Memory B cell (primary cell): ENCODE results near the gene SPDEF.

Experiments used
- ATAC-seq: fragments of 150-1000 bp; cut with Tn5 transposase; 2 replicates; pipeline ENCODE4 v1.10.0; 2021; ENCODE audit warnings: low read depth, mild to moderate bottlenecking, moderate library complexity
- DNase-seq, 2 donors: peaks; one replicate each; pipeline ENCODE4 v3.0.0; 2022; ENCODE audit warnings: low spot score in 2 of 2
- H3K27ac Mint-ChIP-seq: one replicate; pipeline ENCODE4 v1.8.0; 2022; ENCODE audit warnings: mild to moderate bottlenecking, moderate library complexity, mixed read lengths
- H3K27me3 Mint-ChIP-seq: one replicate; pipeline ENCODE4 v1.8.0; 2022; ENCODE audit warnings: mixed read lengths
- H3K36me3 Mint-ChIP-seq: one replicate; pipeline ENCODE4 v1.8.0; 2022; ENCODE audit warnings: mild to moderate bottlenecking, mixed read lengths
- H3K4me1 Mint-ChIP-seq: one replicate; pipeline ENCODE4 v1.8.0; 2022; ENCODE audit warnings: mixed read lengths
- H3K4me3 Mint-ChIP-seq: one replicate; pipeline ENCODE4 v1.8.0; 2022; ENCODE audit warnings: mild to moderate bottlenecking, moderate library complexity, mixed read lengths
- H3K9me3 Mint-ChIP-seq: one replicate; pipeline ENCODE4 v1.8.0; 2022; ENCODE audit warnings: mixed read lengths

The SPDEF gene

DNA sequence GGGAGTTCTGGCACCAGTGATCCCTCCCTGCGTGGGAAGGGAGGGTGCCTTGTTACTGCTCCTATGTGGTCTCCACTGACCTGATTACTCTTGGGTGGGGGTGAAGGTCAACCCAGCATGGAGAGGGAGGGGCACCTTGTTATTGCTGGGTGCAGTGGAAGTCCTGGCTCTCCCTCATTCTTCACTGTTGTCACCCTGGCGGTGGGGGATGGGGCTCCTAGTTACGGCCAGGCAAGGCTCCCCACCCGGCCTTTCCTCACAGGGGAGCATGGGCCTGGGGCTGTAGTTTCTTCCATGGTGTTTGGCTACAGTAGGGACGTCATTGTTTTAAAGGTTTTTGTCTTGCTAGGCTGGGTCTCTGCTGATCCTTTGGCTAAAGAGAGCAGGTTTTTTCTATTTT is 49.4 kb downstream of the SPDEF start:
- ATAC-seq, result no peak
- peaks cover 3% of the 10 kb centered on the region for H3K9me3 Mint-ChIP-seq

DNA sequence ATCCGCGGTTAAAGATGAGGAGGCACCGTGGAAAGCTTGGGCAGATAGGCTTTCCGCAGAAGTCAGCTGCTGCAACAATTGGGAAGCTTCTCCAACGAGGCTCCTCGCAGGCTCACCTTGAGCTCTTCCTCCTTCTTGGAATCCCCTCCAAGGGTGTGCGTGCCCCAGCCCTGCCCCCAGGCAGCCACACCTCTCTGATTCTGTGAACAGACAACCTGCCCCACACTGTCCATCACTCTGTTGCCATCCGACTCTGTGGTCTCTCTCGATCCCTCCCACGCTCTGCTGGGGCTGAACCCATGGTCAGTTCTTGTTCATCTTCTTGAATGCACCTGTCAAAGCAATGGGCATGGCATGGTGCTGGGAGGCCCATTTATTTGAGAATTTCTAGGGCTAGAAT is 58.7 kb downstream of the SPDEF start:
- ATAC-seq (no peak), DNase-seq (no peak)
- no peaks in the 10 kb centered on the region for H3K4me1 Mint-ChIP-seq
- H3K27ac Mint-ChIP-seq, result no peak overlapping the region
- H3K27me3 Mint-ChIP-seq, result peaks cover 3% of the 10 kb centered on the region
- peaks cover 3% of the 10 kb centered on the region for H3K36me3 Mint-ChIP-seq
- H3K9me3 Mint-ChIP-seq, result peaks cover 3% of the 10 kb centered on the region
- H3K4me3 Mint-ChIP-seq, result no peak overlapping the region

More for the DNA sequence above, 49.4 kb downstream of the SPDEF start:
- Mint-ChIP-seq H3K4me1 (no peaks in the 10 kb centered on the region), H3K27me3 (peaks cover 3% of the 10 kb centered on the region), H3K27ac (no peak overlapping the region), H3K4me3 (no peak overlapping the region), H3K36me3 (peaks cover 4% of the 10 kb centered on the region)
- DNase-seq, result no peak

DNA sequence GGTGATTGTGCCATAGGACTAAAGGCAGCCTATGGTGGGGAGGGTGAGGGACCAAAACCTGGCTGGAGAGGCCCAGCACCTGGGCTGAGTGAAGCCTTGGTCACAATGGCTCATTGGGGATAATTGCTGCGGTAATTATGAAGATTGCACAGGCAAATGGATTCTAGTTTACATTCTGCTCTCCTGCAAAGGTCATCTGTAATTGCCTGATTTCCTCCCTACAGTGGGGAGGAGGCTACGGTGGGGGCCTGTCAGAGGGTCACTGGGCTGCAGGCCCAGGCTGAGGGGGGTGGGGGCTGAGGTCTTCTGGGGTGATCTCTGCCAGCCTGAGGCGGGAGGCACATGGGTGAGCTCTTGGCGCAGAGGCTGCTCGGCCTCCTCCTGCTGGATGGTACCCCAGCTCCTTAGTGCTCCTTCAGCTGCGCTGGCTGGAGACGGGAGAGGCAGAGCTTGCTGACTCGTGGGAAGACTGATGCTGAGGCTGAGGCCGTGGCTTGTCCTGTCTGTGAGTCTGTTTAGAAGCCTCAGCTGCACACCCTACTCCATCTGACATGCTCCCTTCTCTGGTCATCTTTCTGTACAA is 59.9 kb downstream of the SPDEF start:
- DNase-seq (no peak), ATAC-seq (no peak)
- Mint-ChIP-seq H3K27ac (no peak overlapping the region), H3K4me3 (no peak overlapping the region), H3K4me1 (no peaks in the 10 kb centered on the region), H3K9me3 (peaks cover 3% of the 10 kb centered on the region), H3K36me3 (peaks cover 3% of the 10 kb centered on the region), H3K27me3 (peaks cover 3% of the 10 kb centered on the region)

DNA sequence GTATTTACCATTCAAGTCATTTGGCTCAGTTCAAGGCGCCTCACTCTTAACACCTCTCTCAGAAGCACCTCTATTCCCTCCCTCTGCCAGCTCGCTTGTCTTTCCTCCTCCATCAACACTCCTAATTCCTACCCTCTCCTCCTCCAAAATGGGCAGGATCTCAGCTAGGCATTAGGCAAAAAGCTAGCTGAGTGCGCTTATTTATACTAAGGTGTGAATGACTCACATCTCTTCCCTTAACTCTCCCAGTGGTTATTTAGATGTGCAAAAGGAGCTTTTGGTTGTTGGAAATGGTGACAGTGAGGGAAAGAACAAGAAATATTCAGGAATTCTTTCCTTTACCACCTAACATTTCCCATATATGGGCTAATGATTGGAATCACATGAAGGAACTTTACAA is 61.2 kb downstream of the SPDEF start:
- DNase-seq (no peak), ATAC-seq (no peak)
- peaks cover 1% of the 10 kb centered on the region for H3K36me3 Mint-ChIP-seq
- no peak overlapping the region for H3K27ac Mint-ChIP-seq
- peaks cover 3% of the 10 kb centered on the region for H3K27me3 Mint-ChIP-seq
- no peaks in the 10 kb centered on the region for H3K9me3 Mint-ChIP-seq
- H3K4me1 Mint-ChIP-seq, result no peaks in the 10 kb centered on the region
- H3K4me3 Mint-ChIP-seq, result no peak overlapping the region

DNA sequence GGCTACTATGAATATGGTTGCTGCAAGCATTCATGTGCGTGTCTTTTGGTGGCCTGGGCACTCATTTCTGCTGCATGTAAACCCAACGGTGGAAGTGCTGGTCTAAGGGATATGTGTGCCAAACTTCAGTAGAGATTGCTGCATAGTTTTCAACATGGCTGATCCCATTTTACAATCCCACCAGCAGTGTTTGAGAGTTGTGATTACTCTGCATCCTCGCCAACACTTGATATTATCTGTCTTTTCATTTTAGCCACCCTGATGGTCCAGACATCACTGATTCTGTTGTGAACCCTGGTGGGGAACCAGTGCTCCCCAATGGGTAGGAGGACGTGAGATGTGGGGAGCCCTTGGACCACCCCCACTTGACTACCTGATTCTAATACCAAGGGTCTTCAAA is 62.8 kb downstream of the SPDEF start:
- H3K4me1 Mint-ChIP-seq, result no peaks in the 10 kb centered on the region
- no peaks in the 10 kb centered on the region for H3K9me3 Mint-ChIP-seq
- DNase-seq, result no peak
- no peak overlapping the region for H3K4me3 Mint-ChIP-seq
- no peak for ATAC-seq
- H3K36me3 Mint-ChIP-seq, result no peaks in the 10 kb centered on the region
- H3K27me3 Mint-ChIP-seq, result peaks cover 3% of the 10 kb centered on the region
- no peak overlapping the region for H3K27ac Mint-ChIP-seq

DNA sequence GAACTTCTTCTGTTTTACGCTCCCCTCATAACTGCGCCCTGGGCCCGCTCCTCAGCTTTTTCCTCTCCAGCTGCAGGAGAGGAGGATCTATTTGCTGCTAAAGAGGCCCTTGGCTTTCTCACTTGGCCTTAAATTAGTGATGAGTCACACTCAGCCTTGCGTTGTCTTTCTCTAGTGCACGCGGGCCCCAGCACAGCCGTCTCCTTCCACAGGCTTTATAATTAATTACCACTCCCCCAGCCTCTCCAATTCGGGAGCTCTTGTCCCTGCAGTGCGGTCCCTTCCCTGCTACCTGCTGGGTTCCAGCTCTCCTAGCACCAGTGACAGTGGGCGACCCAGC is 65.1 kb downstream of the SPDEF start:
- Mint-ChIP-seq H3K9me3 (no peaks in the 10 kb centered on the region), H3K4me1 (no peaks in the 10 kb centered on the region), H3K27ac (no peak overlapping the region), H3K4me3 (no peak overlapping the region), H3K27me3 (no peaks in the 10 kb centered on the region), H3K36me3 (no peaks in the 10 kb centered on the region)
- ATAC-seq (no peak), DNase-seq (no peak)

DNA sequence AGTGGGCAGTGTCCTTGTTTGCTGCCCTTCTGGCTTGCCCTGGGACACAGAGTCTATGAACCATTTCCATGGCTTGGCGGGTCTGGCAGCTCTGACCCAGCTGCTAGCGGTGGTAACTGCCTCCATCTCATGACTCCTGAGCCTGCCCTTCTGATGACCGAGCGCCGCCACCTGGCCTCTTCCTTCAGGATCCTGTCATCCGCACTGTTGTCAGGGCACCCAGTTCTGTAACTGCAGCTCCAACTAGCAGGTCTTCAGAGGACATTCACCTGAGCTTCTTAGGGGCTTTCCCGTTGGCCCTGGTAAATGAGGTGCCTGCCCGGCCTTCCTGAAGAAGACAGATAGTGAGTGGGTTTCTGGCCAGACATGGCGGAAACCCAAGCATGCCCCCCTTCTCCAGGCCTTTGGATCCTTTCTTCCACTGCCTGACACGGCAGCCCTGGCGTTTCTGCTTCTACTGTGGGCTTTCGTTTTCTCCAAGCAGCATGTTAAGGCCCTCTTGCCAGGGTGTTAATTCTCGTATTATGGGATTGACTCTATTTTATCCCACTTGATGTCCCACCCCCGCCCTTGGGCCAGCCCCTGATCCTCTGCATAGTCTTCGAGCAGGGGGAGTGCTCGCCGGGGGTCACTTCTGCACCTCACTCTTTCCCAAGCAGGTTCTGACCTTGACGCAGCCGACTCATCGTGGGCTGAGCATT is 65.6 kb downstream of the SPDEF start:
- Mint-ChIP-seq H3K27me3 (no peaks in the 10 kb centered on the region), H3K27ac (no peak overlapping the region), H3K36me3 (no peaks in the 10 kb centered on the region), H3K9me3 (no peaks in the 10 kb centered on the region), H3K4me1 (peaks cover under 1% of the 10 kb centered on the region), H3K4me3 (no peak overlapping the region)
- ATAC-seq, result no peak
- no peak for DNase-seq

DNA sequence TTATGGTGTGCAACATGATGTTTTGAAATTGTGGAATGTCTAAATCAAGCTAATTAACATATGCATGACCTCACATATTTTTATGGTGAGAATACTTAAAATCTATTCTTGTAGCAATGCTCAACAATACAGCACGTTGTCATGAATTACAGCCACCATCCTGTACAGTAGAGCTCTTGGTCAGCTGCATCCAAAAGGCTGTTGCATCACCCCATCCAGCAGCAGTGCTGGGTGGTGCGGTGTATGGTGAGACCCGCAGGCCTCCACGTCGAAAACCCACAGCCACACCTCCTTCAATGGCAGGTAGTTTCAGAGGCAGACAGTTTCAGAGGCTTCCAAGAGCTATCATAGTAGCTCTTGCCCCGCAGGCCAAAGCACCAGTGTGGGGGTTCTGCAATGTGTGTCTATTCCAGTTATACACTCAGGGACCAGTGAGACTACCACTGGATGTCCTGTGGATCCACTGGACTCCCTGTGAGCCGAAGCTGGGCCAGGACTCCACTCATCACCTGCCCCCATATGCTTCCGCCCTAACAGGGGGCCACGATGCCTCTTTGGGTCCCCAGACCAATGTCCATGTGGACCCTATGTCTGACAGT is 66.8 kb downstream of the SPDEF start:
- ATAC-seq (no peak), DNase-seq (no peak)
- no peaks in the 10 kb centered on the region for H3K27me3 Mint-ChIP-seq
- H3K27ac Mint-ChIP-seq, result no peak overlapping the region
- H3K36me3 Mint-ChIP-seq, result no peaks in the 10 kb centered on the region
- no peaks in the 10 kb centered on the region for H3K9me3 Mint-ChIP-seq
- H3K4me1 Mint-ChIP-seq, result peaks cover 12% of the 10 kb centered on the region
- H3K4me3 Mint-ChIP-seq, result no peak overlapping the region
